Measurements from ENCODE around the gene RAD9B. TPM values are rescaled to one million over a fixed set of nuclear protein-coding genes. Genes with fewer than 3 reads are reported as not detected.
A peak's percentile ranks its signal among the peaks of the same experiment; 100 is the strongest.

The RAD9B gene
- total and polyA plus RNA-seq, 9 of the 15 experiments (the other 6 are each of a cell fraction or from before 2014, with no cell fraction given): 0.05 to 0.83 (median 0.32) TPM

DNA sequence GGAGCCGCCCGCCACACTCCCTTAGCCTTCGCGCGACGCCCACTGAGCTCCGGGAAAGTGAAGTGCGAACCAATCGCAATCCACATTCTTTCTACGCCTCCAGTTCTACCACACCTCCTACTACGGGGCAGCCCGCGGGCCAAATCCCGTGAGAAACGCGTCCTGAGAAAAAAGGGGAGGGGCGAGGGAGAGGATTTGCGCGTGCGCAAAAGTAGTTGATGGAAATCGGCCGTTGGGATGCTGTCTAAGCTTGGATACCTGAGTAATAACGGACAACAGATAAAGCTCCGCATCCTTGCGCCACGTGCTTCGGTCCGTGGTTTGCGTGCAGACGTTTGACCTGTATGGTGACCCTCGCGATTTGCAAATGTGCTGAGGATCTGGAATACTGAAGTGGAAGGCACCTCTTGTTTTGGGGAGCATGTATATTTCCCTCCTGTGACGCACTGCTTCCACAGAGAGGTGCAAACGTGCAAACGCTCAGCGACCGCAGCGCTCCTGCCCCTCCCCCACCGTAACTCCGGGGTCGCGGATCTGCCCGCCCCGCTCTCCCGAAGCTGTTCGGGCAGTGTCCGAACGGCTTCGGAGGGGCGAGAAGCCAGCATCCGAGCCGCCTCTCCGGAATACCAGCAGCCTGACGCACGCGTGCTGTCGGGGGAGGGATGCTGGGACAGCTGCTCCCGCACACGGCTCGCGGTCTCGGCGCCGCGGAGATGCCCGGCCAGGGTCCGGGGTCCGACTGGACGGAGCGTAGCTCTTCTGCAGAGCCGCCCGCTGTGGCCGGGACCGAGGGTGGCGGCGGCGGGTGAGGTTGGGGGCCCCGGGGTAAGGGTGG, 33.7 kb upstream of the RAD9B start, which contains the start of the genes FAM216A and GPN3 (continued):
- TF ChIP-seq POLR2H (tag; IDR thresholded peaks at IDR 0.05; ENCODE audit: low read depth): peak; percentile 73
- TF ChIP-seq TEAD2 (tag; IDR thresholded peaks at IDR 0.05): 0 out of 2 replicates have a peak, but pooled peaks have one; percentile 5
- peak; percentile 79 for TF ChIP-seq EGR1 (conservative IDR thresholded peaks at IDR 0.05)
- TF ChIP-seq ERF (CRISPR knock-in tag; IDR thresholded peaks at IDR 0.05): no peak
- no peak; the same call in 1 of the 2 replicates for TF ChIP-seq HNRNPL (IDR thresholded peaks at IDR 0.05; ENCODE audit: low read depth, low read length)
- TF ChIP-seq ZNF23 (CRISPR knock-in tag; IDR thresholded peaks at IDR 0.05): no peak
- TF ChIP-seq FIP1L1 (IDR thresholded peaks at IDR 0.05; ENCODE audit: low read depth, low read length, poor library complexity, severe bottlenecking): peak; percentile 80
- TF ChIP-seq BRCA1 (IDR thresholded peaks at IDR 0.05): no peak
- no peak for TF ChIP-seq BRCA1 (CRISPR knock-in tag; IDR thresholded peaks at IDR 0.05)
- no peak for TF ChIP-seq CSDE1 (IDR thresholded peaks at IDR 0.05)
- peak; percentile 54; the same call in 1 of the 2 replicates for TF ChIP-seq GTF2F1 (IDR thresholded peaks at IDR 0.05; ENCODE audit: low read depth, low read length)
- peak; percentile 83 for TF ChIP-seq RBBP5 (IDR thresholded peaks at IDR 0.05; ENCODE audit: borderline replicate concordance, insufficient read depth, low read length, poor library complexity, severe bottlenecking)
- TF ChIP-seq KLF1 (tag; IDR thresholded peaks at IDR 0.05): no peak; the same call in 1 of the 2 replicates
- peak; percentile 90 for TF ChIP-seq ZEB2 (IDR thresholded peaks at IDR 0.05)
- no peak for TF ChIP-seq NFXL1 (CRISPR knock-in tag; IDR thresholded peaks at IDR 0.05)
- TF ChIP-seq U2AF2 (optimal IDR thresholded peaks at IDR 0.05; ENCODE audit: low read depth, low read length): no peak
- no peak for TF ChIP-seq ETS2 (tag; IDR thresholded peaks at IDR 0.05; ENCODE audit: borderline replicate concordance, poor library complexity, severe bottlenecking)
- TF ChIP-seq SMARCE1 (IDR thresholded peaks at IDR 0.05): no peak
- TF ChIP-seq, protein P1, sequence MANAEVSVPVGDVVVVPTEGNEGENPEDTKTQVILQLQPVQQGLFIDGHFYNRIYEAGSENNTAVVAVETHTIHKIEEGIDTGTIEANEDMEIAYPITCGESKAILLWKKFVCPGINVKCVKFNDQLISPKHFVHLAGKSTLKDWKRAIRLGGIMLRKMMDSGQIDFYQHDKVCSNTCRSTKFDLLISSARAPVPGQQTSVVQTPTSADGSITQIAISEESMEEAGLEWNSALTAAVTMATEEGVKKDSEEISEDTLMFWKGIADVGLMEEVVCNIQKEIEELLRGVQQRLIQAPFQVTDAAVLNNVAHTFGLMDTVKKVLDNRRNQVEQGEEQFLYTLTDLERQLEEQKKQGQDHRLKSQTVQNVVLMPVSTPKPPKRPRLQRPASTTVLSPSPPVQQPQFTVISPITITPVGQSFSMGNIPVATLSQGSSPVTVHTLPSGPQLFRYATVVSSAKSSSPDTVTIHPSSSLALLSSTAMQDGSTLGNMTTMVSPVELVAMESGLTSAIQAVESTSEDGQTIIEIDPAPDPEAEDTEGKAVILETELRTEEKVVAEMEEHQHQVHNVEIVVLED (CRISPR knock-in tag; IDR thresholded peaks at IDR 0.05): peak; percentile 15; the same call in 1 of the 2 replicates
- TF ChIP-seq DACH1 (IDR thresholded peaks at IDR 0.05; ENCODE audit: partially characterized antibody): peak; percentile 41
- 0 out of 2 replicates have a peak, but pooled peaks have one; percentile 11 for TF ChIP-seq PTBP1 (IDR thresholded peaks at IDR 0.05; ENCODE audit: low read depth, low read length)
- no peak for TF ChIP-seq YBX1 (IDR thresholded peaks at IDR 0.05)
- TF ChIP-seq, protein P2, sequence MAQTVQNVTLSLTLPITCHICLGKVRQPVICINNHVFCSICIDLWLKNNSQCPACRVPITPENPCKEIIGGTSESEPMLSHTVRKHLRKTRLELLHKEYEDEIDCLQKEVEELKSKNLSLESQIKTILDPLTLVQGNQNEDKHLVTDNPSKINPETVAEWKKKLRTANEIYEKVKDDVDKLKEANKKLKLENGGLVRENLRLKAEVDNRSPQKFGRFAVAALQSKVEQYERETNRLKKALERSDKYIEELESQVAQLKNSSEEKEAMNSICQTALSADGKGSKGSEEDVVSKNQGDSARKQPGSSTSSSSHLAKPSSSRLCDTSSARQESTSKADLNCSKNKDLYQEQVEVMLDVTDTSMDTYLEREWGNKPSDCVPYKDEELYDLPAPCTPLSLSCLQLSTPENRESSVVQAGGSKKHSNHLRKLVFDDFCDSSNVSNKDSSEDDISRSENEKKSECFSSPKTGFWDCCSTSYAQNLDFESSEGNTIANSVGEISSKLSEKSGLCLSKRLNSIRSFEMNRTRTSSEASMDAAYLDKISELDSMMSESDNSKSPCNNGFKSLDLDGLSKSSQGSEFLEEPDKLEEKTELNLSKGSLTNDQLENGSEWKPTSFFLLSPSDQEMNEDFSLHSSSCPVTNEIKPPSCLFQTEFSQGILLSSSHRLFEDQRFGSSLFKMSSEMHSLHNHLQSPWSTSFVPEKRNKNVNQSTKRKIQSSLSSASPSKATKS (CRISPR knock-in tag; IDR thresholded peaks at IDR 0.05): no peak
- TF ChIP-seq, protein P3, sequence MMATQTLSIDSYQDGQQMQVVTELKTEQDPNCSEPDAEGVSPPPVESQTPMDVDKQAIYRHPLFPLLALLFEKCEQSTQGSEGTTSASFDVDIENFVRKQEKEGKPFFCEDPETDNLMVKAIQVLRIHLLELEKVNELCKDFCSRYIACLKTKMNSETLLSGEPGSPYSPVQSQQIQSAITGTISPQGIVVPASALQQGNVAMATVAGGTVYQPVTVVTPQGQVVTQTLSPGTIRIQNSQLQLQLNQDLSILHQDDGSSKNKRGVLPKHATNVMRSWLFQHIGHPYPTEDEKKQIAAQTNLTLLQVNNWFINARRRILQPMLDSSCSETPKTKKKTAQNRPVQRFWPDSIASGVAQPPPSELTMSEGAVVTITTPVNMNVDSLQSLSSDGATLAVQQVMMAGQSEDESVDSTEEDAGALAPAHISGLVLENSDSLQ (IDR thresholded peaks at IDR 0.05): no peak
- TF ChIP-seq ZKSCAN1 (IDR thresholded peaks at IDR 0.05; ENCODE audit: low read depth, low read length): peak; percentile 50
- no peak for TF ChIP-seq SRSF9 (IDR thresholded peaks at IDR 0.05; ENCODE audit: borderline replicate concordance, low read depth, low read length)
- no peak for TF ChIP-seq NFRKB (IDR thresholded peaks at IDR 0.05; ENCODE audit: low read depth)

All from K562 (cell line).